NCI-H1930 (cell line): ENCODE data around the gene TRAF3IP3.

Experiments
- DNase-seq, 2 experiments: peaks; one replicate each; lab custom pipeline; 2025; lab: John Stamatoyannopoulos, UW

The TRAF3IP3 gene

DNA sequence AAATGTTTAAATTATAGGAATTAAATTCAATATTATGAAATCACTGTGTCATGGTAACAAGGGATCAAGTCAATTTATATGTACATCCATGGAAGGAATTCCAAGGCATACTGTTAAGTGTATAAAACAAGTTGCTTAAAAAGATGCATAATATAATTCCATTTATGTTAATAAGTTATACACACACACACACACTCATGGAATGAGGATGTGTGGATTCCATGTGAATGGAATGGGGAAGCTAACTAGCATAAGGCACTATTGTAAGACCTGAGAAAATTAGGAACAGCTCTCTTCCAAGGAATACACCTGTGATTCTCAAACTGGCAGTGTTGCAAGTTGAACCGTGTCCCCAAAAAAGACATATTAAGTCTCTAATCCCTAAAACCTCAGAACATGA lies 17.6 kb upstream of the TRAF3IP3 start:
- DNase-seq: no peak

DNA sequence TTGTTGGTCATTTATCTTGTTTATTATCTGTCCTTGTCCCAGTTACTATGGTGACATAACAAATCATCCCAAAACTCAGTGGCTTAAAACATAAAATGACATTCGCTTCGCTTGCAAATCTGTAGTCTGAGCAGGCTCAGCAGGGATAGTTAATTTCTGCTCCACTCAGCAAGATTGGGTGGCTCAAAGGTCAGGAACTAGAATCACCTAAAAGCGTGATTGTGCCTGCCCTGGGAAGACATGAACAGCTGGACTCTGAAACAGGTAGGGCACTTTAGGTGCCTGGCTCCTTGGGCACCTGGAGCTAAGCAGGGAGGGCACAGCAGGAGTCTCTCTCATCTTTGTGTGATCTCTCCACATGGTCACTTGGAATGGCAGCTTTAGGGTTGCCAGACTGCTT lies 14.7 kb upstream of the TRAF3IP3 start:
- no peak for DNase-seq

DNA sequence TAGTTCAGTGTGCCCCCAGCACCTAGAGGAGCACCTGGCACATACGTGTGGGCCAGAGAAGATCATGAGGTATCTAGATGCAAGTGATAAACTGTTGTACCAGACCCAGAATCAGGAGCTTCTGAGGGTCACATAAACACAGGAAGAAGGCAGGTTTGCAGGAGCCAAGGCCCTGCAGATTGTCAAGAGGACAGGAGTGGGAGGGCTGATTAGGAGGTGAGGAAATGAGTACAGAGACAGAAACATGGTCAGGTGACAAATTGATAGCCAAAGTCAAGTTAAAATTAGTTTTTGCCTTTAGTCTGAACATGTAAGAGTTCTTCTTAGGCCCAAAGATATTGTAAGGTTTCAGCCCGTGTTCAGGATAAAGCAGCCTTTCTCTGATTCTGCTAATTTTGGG lies 14.0 kb upstream of the TRAF3IP3 start:
- no peak for DNase-seq

DNA sequence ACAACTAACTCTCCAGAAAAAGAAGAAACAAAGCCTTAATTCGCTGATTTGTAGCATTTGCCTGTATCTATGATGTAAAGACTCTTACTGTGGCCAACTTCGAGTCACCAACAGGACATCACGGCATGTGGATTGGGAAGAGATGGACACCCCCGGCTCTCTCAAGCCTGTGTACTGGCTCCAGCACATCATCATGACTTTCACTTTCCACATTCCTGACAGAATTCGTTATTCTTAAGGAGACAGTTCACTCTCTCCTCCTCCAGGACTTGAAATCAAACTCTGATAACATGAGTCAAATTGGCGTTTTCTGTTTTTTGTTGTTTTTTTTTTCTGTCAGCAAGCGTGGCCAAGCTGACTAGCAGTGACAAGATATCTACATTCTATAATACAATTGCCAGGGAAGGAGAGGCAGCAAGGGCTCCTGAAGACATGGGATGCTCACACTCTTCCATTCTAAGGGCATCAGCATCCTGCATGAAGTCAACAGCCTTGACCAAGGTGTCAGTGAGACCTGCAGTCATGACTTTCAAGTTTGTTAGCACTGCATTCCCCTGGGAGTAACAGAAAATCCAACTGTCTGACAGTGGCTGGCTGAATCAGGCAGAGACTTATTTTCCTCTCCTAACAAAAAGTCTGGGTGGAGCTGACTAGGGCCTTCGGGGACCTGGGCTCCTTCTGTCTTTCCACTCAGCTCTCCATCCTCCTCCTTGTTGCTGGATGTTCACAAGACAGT lies 13.3 kb upstream of the TRAF3IP3 start:
- no peak for DNase-seq

DNA sequence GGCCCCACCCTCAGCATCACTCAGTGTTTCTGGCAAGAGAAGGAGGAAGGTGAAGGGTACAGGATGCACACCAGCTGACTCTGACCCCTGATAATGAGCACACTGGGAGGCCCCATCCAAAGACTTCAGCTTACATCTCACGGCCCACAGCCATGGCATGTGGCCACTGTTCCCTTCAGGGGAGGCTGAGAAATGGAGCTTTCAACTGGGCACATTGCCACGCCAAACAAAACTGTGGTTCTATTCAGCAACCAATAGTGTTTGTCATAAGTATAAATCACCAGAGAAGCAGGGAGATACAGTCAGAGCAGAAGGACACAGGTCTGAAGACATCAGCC lies 12.7 kb upstream of the TRAF3IP3 start:
- DNase-seq: no peak

DNA sequence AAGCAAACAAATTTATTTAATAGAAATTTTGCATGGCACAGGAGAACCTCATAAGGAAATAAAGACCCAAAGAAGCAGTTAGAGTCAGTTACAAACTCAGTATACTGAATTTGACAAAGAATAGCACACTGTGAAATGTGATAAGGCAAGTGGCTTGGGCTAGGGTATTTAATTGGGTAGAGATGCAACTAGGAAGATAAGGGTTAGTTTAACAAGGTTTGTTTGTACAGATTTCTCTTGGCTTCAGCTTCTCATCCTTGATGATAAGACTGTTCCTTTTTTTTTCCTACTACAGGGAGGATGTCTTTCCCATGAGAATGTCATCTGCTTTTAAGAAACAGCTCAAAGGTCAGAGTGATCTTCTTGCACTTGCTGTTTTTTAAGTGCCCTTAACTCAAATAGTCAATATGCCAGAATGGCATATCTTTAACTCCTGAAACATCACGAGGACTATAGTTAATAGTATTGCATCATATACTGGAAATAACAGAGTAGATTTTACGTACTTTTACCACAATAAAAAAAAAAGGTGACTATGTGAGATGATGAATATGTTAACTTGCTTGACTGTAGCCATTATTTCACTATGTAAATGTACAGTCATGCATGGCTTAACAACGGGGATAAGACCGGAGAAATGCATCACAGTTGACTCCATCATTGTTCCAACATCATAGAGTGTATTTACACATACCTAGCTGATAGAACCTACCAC lies 9.2 kb upstream of the TRAF3IP3 start:
- no peak for DNase-seq

DNA sequence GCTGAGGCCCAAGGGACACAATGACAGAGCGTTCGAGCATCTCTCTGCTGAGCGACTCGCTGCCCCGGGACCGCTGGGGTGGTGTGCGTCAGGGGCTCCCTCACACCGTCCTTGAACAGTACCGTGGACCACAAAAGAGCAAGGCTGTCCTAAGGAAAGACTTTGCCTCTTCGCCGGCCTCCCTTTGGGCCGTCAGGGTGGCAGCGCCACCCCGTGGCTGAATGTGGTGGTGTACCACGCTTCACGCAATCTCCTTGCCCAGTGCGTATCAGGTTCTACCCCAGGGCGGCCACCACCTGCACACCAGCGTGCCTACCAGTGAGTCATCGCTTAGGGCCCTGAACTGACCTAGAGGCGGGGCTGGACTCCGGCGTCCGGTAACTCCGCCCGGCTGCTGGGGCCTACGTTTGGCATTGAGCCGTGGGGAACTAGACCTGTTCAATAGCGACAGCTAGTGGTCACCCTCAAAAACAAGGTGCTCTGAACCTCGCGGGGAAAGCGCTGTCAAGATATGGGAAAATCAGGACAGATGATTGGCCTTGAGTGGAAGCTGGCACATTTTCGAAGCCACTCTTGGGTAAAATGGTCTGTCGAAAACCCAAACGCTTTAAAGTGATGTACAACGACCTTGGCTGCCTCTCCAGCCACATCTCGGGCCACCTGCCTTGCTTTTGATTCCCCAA lies 8.1 kb upstream of the TRAF3IP3 start:
- peak; percentile 79 to 80 for DNase-seq

DNA sequence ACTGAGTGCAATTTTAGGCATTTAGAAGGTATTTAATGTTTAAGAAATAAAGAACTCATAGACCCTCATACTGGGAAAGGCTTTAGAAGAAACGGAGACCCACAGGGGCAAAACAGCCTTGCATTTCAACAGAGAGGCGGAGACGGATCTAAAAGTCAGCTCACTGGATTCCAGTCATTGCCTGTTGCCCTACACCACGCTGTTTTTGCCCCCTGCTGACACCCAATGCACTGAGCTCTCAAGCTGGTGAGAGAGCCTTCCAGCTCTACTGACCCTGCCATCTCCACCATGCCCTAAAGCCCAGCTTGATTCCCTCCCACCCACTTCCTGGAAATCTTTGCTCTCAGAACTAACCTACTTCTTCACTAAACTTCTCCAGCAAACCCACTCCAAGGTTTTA lies 7.2 kb upstream of the TRAF3IP3 start:
- no peak for DNase-seq

DNA sequence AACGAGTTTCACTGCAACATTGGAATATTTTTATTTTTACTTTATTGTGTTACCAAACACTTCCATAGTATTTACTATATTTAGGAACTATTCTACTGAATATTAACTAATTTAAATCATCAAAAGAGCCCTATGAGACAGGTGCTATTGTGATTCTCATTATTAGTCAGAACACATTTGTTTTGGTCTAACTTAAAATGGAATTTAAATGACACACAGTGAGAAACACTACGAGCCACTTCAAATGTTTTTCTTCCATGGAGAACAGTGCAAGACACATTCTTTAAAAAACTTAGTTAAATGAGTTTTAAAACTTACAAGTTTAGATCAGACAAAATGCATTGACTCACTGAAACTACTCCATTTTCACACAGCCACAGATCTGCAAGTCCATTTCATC lies 6.6 kb upstream of the TRAF3IP3 start:
- DNase-seq: no peak

DNA sequence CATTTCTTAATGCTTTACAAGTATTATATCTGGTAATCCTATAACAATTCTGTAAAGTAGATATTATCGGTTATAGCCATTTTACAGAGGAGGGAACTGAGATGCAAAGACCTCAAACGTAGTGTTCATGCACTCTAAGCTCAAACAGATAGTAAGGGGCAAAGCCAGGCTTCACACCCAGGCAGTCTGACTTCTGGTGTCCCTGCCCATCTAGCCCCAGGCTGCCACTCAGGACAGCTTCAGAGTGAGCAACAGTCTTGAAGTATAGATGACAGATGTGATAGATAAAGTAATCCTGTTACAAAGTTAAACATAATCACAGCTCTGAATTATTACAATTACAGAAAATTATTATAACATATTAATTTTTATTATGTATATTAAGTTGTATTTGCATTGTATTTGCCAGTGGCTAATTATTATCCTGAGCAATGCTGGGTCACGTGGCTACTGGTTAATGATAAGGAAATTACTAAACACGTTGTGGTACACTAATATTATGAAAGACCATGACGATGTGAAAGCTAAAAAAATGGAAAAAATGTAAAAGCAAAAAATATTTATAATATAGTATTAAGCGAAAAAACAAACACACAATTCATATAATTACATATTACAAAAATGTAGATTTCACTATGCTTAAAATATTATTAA lies 6.1 kb upstream of the TRAF3IP3 start:
- no peak for DNase-seq

DNA sequence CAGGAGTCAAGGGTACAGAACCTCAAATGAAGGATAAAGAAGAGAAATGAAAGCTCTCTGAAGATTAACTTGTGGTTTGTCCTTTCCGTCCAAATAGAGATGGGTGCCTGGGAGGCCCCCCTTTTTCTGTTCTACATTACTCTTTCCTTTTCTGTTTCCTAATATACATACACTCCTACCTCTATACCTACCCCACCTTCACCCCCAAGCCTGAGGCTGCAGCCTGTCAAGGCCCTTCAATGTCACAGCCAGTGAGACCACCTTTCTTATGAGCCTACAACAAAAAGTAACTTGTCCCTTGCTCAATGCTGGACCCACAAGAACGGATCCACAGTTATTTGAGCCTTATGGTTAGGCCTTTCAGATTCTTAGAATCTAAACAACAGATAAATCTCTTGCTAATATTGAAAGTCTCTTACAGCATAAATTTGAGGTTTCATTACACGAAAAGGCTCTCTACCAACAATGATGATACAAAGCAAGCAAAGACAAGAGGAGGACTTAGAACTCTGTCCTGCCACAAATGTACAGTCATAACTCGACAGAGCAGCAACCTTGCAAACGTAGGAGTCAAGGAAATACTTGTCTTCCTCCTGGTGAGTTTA lies 4.1 kb upstream of the TRAF3IP3 start:
- no peak for DNase-seq

DNA sequence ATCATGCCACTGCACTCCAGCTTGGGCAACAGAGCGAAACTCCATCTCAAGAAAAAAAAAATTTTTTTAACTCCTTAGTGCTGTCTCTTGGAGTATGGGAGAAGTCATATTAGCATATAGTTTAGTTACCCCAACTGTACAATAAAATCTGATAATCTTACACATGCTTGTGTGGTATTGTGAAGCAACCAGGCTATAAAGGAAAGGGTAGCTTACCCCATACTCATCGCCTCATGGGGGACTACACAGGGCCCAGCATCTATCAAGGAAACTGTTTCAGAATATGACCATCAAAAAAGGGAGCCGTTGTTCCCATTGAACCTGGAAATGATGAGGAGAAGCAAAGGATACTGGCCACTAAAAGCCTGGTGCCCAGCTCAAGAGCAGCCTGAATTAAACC lies 3.0 kb upstream of the TRAF3IP3 start:
- no peak for DNase-seq

DNA sequence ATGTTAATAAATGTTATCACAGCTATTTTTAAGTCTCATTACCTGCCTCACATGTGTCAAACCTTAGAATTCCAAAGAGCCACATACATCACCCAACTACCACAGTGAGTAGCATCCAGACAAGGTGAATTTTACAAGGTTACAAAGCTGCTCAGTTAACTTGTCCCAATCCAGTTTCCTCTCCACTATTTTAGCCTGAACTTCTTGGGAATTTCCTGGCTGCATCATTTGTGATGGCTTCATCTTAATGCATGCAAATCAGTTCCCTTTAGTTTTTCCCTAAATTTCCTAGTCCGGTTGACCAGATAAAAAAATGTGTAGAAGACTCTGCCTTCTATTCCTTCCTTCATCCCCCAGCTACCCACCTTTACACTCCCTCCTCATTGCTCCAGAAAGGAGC lies 597 bp upstream of the TRAF3IP3 start:
- no peak for DNase-seq

DNA sequence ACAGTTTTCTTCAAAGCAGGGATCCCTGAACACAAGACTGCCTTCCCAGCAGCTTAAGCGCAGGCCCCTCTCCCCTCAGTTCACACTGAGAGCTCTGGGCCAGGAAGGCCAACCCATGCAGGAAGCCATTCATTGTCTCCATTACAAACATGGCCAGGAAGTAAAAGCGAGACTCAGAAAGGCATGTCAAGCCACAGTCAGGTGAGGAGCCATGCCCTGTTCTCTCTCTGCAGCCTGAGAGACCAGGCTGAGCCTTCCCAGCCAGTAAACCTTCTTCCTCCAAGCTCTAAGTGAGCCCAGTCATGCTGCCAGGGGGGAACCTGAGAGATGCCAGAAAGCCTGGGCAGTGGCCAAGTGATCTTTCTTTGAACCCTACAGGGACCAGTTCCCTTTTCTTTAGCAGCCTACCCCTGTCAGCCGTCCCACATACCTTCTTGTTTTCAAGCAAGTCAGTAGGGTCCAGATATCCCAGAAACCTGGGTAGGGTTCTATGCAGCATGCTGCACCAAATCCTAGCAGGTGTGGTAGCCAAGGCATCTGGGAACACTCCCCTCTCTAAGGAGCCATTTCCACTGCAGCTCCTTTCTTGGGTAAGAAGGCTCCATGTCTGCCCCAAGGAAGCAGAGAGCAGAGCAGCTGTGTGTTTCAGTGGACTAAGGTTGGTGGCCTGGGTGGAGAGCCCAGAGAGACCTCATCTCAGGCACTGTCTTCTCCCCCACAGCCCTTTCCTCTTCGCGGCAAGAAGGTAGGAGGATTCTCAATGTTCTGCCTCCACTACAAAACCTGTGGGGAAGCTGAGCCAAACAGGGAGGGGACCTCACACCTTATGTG lies 977 bp downstream of the TRAF3IP3 start:
- DNase-seq: no peak

DNA sequence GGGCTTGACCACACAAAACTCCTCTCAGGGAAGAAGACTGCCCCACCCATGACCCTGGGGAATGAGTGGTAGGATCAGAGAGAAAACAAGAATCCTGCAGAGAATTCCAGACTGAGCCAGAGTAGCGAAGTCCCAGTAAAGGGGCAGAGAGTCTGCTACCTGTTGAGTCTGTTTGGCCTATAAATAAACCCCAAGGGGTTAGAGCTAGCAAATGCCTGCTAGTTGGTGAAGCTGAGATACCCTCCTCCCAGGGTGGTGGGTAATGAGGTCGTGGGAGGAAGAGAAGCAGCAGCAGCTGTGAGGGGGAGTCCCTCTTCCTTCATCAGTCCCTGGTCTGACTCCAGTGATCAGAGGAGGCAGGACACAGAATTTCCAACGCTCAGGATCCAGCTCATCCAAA lies 2.5 kb downstream of the TRAF3IP3 start:
- DNase-seq: no peak

DNA sequence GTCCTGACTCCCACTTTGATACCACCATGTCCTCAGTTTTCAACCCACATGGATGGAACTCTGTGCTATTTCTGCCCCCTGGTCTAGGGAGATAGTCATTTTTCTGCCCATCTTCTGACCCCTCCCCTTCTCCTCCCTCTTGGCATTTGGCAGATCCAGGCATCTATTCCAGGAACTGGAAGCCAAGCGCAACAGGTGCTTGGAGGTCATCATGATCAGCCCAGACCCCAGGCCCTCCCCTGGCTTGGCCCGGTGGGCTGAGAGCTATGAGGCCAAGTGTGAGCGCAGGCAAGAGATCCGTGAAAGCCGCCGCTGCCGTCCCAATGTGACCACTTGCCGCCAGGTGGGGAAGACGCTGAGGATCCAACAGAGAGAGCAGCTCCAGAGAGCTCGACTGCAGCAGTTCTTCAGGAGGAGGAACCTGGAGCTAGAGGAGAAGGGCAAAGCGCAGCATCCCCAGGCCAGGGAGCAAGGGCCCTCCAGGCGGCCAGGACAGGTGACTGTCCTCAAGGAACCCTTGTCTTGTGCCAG lies 4.0 kb downstream of the TRAF3IP3 start:
- no peak for DNase-seq

DNA sequence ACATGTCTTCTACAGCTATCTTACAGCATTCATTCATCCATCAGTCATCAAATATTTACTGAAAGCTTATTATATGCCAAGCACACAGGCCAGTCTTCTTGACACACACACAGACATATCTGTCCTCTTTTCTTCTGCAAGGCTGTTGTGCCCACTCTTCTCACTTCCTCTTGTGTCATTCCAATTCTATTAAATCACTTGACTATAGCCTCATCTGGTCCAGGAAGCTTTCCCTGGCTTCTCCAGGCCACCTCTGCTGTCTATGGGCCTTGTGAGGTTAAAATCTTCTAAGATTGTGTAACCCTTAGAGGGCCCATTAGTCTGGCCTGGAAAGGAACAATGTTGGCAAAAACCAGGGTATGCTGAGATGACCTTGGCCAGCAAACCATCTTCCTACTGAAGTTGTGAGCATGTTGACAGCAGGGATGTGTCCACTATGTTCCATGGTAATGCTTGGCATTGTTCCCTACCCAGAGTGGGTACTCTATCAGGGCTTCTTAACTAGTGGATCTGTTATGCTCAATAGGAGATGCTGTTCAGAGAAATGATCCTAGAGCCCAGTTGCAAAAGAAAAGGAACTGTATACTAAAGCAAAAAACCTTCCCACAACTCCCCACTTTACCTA lies 5.3 kb downstream of the TRAF3IP3 start:
- DNase-seq: no peak

DNA sequence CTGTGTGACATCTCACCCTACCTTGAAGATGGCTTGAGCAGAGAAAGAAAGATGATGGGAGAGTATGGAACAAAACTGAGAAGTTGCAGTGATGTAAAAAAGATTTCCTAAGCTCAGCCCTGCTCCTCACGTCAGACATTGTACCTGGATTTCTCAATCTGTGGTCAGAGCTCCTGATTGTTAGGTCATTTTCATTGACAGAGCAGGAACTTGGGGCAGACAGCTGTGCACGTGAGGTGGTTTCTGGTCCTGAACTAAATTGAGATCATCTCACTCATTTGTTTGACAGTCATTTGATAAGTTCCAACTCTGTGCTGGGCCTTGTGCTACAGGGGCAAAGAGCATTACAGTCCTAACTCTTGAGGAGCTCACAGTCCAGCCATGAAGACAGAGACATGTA lies 10.2 kb downstream of the TRAF3IP3 start:
- no peak for DNase-seq

DNA sequence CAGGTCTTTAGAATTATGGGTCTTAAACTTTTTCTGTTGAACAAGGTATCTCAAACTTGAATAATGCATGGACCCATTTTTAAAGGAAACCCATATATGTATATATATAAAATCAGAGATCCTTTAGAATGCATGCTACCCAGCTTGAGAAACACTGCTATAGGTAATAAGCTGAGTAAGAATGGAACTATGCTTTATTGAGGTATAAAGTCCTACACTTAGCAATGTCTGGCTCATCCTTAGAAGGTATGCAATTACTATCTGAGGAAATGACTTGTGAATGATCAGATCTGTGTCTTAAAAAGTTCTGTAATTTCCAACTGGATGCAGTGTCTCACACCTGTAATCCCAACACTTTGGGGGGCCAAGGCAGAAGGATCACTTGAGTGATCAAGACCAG lies 11.2 kb downstream of the TRAF3IP3 start:
- no peak for DNase-seq

DNA sequence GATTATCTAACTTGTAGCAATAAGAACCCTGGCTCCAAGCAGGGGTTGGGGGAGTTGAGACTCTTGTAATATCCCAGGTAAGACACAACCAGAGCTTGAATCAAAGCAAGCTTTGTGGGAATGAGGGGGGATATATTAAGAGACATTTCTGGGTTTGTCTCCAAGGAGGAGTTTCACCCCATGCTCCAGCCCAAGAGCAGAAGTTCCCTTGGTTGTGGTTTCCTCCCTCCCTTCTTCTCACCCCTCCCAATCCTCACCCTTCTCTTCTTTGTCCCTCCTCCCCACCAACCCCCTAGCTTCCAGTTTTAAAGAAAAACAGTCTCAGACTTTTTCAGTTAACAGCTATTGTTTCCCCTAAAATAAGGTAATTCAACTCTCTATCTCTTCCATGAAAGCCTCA lies 11.9 kb downstream of the TRAF3IP3 start:
- DNase-seq: no peak

DNA sequence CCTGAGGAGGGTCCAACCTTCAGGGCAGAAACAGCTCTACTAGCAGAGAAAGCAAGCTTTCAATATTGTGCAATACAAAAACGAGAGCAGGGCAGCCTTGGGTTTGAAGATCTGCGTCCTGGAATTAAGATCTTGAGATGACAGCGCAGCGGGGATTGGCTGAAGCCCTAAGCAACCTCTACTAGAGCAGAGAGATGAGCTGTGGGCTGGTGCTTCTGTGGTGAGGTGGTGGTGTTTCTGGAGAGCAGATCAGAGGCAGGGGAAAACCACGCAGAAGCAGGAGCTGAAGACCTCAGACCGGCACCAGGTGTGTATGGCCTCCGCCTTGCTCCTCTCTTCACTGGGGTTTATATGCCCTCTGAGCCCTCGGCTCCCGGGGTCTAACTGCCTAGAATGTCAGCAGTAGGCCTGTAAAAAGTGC lies 12.5 kb downstream of the TRAF3IP3 start:
- DNase-seq: no peak
